Nephron (organoid): Measurements from ENCODE around the gene SPSB2.
"Not testable (repeated sequence)": the region's sequence is repeated elsewhere in the genome, so short reads cannot be mapped to it uniquely, and the experiment has no call there.

ENCODE experiments used
- H3K27ac Mint-ChIP-seq, 3 experiments: 2 replicates each; pipeline ENCODE4 v1.8.0; 2020; ENCODE audit warnings: mixed read lengths in 3 of 3, mild to moderate bottlenecking in 2 of 3, moderate library complexity in 1 of 3
- H3K27me3 Mint-ChIP-seq: 2 replicates; pipeline ENCODE4 v1.8.0; 2021; ENCODE audit warnings: low read depth, mild to moderate bottlenecking, moderate library complexity, mixed read lengths
- H3K36me3 Mint-ChIP-seq: 2 replicates; pipeline ENCODE4 v1.8.0; 2020; ENCODE audit warnings: low read depth, mixed read lengths
- H3K4me1 Mint-ChIP-seq: 2 replicates; pipeline ENCODE4 v1.8.0; 2020; ENCODE audit warnings: mixed read lengths
- H3K4me3 Mint-ChIP-seq, 3 experiments: 2 replicates each; pipeline ENCODE4 v1.8.0; 2020; ENCODE audit warnings: mild to moderate bottlenecking in 3 of 3, mixed read lengths in 3 of 3, moderate library complexity in 2 of 3
- H3K9me3 Mint-ChIP-seq: 2 replicates; pipeline ENCODE4 v1.8.0; 2020; ENCODE audit warnings: mixed read lengths
- TF ChIP-seq, protein P1 (sequence below), 3 experiments: fragments of 200-600 bp; sonication (generic); IDR thresholded peaks; one replicate each; pipeline ENCODE4 v1.5.0; 2021; ENCODE audit warnings: antibody characterized with exemption in 3 of 3; ENCODE audit not compliant: unreplicated experiment in 3 of 3

Gene SPSB2

DNA sequence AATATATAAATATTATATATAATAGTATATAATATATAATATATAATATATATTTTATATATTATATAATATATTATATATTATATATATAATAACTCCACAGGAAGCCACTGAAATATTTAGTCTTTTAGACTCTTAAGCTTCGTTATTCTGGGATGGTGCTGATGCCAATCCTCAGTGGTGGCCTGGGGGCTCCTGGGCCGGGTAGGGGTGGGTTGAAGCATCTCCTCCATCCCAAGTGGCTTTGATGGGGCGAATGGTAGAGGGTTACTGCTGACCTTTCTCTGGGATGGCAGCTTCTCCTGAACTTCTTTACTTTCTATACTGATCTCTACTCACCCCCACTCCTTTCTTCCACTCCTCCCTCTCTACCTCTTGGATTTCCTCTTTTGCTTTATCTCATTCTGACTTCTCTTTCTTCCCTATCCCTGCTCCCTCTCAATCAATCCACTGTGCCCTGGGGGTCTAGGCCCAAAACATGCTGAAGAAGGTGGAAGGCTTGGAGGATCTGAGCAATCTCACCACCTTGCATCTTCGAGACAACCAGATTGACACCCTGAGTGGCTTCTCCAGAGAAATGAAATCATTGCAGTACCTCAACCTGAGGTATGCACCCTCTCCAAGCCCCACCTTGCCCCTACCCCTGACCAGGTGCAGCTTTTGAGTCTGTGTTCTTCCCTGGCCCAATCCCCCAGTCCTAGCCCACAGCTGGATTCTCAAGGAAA, 36.5 kb upstream of the SPSB2 start:
- Mint-ChIP-seq H3K27ac (no peak overlapping the region), H3K9me3 (no peaks in the 10 kb centered on the region), H3K27me3 (peaks cover 27% of the 10 kb centered on the region), H3K4me1 (peaks cover under 1% of the 10 kb centered on the region), H3K4me3 (no peak overlapping the region), H3K36me3 (no peaks in the 10 kb centered on the region)
- TF ChIP-seq, protein P1, sequence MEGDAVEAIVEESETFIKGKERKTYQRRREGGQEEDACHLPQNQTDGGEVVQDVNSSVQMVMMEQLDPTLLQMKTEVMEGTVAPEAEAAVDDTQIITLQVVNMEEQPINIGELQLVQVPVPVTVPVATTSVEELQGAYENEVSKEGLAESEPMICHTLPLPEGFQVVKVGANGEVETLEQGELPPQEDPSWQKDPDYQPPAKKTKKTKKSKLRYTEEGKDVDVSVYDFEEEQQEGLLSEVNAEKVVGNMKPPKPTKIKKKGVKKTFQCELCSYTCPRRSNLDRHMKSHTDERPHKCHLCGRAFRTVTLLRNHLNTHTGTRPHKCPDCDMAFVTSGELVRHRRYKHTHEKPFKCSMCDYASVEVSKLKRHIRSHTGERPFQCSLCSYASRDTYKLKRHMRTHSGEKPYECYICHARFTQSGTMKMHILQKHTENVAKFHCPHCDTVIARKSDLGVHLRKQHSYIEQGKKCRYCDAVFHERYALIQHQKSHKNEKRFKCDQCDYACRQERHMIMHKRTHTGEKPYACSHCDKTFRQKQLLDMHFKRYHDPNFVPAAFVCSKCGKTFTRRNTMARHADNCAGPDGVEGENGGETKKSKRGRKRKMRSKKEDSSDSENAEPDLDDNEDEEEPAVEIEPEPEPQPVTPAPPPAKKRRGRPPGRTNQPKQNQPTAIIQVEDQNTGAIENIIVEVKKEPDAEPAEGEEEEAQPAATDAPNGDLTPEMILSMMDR (IDR thresholded peaks at IDR 0.05; ENCODE audit: unreplicated experiment in 3 of 3), result no peak

DNA sequence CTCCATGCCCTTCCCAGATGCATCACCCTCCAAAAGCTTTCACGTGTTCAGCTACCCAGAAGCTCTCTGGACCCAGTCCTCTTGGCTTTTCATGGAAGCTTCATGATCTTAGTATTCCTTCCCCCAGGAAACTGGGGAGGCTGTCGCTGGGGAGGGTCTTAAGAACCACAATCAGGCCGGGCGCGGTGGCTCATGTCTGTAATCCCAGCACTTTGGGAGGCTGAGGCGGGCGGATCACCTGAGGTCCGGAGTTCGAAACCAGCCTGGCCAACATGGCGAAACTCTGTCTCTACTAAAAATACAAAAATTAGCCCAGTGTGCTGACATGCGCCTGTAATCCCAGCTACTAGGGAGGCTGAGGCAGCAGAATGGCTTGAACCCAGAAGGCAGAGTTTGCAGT, 35.0 kb upstream of the SPSB2 start:
- not testable (repeated sequence) for H3K36me3 Mint-ChIP-seq, H3K4me3 Mint-ChIP-seq, H3K4me1 Mint-ChIP-seq, H3K9me3 Mint-ChIP-seq, H3K27ac Mint-ChIP-seq
- peaks cover 17% of the 10 kb centered on the region for H3K27me3 Mint-ChIP-seq

DNA sequence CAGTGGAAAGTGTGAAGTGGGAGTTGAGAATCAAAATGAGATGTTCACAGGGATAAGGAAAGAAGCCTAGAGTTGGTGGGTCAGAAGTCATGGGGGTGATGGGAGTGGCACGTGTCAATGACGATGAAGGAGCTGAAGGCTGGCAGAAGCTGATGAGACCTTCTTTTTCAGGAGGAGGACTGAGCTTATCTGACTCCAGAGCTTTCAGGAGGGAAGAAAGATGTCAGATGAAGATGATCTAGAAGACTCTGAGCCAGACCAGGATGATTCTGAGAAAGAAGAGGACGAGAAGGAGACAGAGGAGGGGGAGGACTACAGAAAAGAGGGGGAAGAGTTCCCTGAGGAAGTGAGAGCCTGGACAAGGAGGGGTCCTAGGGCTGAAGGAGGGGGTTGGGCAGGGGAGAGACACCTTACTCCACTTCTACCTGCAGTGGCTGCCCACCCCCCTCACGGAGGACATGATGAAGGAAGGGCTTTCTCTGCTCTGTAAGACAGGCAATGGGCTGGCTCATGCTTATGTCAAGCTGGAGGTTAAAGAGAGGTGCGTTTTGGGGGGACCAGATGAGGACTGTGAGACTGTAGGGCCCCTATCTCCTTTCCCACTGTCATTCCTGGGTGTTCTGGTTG, 32.4 kb upstream of the SPSB2 start:
- Mint-ChIP-seq H3K36me3 (no peaks in the 10 kb centered on the region), H3K4me1 (peaks cover 4% of the 10 kb centered on the region), H3K27me3 (no peaks in the 10 kb centered on the region), H3K4me3 (no peak overlapping the region), H3K9me3 (no peaks in the 10 kb centered on the region), H3K27ac (no peak overlapping the region)
- TF ChIP-seq, protein P1 (IDR thresholded peaks at IDR 0.05; ENCODE audit: unreplicated experiment in 3 of 3), result no peak

DNA sequence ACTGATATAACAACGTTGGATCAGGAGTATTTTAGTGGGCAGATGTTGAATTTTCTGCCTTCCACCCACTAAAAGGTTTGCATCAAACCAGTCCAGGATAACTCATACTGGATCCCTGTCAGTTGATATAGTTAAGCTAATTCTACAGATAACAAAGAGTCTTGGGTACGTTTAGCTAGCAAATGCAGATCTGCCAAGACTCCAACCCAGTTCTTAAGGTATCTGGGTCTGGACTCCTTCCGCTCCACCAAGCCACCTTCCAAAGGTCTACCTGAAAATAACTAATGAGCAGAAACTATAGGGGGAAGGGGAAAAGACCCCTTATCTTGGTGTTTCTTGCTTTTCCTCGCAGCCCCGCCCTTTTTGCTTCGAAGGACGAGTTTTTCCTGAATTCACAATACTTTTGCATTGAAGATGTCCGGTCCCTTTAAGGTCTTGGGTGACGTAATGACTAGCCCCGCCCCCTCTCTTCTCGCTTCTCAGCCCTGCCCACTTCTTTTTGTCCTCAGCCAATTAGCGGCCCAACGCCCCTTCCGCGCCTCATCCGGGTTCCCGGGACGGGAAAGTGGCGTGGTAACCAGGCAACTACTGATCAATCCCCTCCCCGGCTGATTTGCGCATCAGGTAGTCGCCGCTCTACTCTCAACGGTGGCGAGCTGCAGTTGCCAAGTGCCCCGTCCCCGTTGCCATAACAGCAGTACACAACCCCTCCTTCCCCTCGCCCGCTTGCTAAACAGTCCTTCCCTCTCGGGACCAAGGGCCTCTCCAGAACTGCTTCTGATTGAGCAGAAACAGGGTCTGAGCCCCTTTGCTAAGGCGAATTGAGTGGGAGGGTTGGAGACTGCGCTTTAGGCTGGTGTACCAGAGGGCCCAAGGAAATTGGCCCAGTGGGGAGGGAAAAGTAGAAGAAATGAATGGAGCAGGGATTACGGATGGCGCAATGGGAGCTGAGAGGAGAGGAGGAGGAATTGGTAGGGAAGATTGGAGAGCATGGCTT, 31.5 kb upstream of the SPSB2 start, which contains the start of gene LRRC23:
TSS of gene LRRC23 (plus strand) at position 543 of the 997 bp plus-strand sequence. CDS start 812 bp downstream, outside the sequence.
- Mint-ChIP-seq H3K9me3 (no peaks in the 10 kb centered on the region), H3K27me3 (no peaks in the 10 kb centered on the region), H3K36me3 (no peaks in the 10 kb centered on the region), H3K4me1 (peaks cover 4% of the 10 kb centered on the region), H3K4me3 (no peak within 1 kb of the TSS), H3K27ac (no peak within 1 kb of the TSS)
- TF ChIP-seq, protein P1 (IDR thresholded peaks at IDR 0.05; ENCODE audit: unreplicated experiment in 3 of 3), result no peak

DNA sequence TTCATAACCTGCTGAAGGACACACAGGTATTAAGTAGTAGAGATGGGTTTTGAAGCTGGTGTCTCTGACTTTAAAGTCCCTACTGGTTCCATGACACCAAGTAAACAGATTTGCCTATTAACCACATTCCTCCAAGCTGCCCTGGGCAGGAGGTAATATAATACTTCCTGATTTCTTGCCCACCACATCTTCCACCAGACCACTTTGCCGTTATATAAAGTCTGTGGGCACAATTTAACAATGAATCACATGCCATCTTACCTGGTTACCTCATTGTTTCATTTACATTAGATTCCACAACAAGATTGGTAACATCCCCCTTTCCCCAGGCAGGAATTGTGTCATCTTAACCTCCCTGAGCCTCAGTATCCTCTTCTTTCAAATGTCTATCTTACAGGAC, 30.6 kb upstream of the SPSB2 start:
- no peak overlapping the region for H3K4me3 Mint-ChIP-seq
- no peak overlapping the region for H3K27ac Mint-ChIP-seq
- no peaks in the 10 kb centered on the region for H3K36me3 Mint-ChIP-seq
- H3K9me3 Mint-ChIP-seq, result no peaks in the 10 kb centered on the region
- H3K27me3 Mint-ChIP-seq, result no peaks in the 10 kb centered on the region
- TF ChIP-seq, protein P1 (IDR thresholded peaks at IDR 0.05; ENCODE audit: unreplicated experiment in 3 of 3), result no peak
- peaks cover 4% of the 10 kb centered on the region for H3K4me1 Mint-ChIP-seq

DNA sequence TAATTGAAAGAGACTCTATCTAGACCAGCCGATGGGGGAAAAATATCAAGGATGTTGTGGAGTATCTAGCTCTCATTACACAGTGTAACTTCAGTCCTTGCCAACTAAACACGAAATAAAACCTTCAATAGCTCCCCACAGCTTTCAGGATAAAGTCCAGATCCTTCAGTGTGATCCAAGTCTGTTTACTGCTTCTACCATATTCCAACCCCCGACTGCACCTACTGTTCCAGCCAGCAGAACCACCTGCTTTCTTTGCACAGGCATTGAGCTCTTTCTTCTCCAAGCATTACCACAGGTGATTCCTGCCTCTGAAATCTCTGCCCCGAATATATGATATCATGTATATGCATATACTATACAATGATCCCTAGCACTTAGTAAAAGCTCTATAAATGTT, 29.3 kb upstream of the SPSB2 start:
- Mint-ChIP-seq H3K36me3 (no peaks in the 10 kb centered on the region), H3K27ac (no peak overlapping the region), H3K4me1 (peaks cover 4% of the 10 kb centered on the region), H3K27me3 (no peaks in the 10 kb centered on the region), H3K9me3 (no peaks in the 10 kb centered on the region), H3K4me3 (no peak overlapping the region)
- TF ChIP-seq, protein P1 (IDR thresholded peaks at IDR 0.05; ENCODE audit: unreplicated experiment in 3 of 3), result no peak
